HG02571 (cell line): ENCODE results near the gene BOLA3.
"Not testable (repeated sequence)": the region's sequence is repeated elsewhere in the genome, so short reads cannot be mapped to it uniquely, and the experiment has no call there.

Experiments
- ATAC-seq: cut with Tn5 transposase; IDR thresholded peaks from one replicate; pipeline ENCODE4 v1.9.1; 2021; ENCODE audit warnings: mild to moderate bottlenecking, moderate library complexity; ENCODE audit not compliant: unreplicated experiment

BOLA3 gene, protein sequence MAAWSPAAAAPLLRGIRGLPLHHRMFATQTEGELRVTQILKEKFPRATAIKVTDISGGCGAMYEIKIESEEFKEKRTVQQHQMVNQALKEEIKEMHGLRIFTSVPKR

GRCh38 chr2:74147727-74148456 is at the start of gene BOLA3:
BOLA3 (minus strand) TSS chr2:74147912; CDS start chr2:74147874, 38 bp downstream.
- peak; percentile 93 for ATAC-seq

DNA sequence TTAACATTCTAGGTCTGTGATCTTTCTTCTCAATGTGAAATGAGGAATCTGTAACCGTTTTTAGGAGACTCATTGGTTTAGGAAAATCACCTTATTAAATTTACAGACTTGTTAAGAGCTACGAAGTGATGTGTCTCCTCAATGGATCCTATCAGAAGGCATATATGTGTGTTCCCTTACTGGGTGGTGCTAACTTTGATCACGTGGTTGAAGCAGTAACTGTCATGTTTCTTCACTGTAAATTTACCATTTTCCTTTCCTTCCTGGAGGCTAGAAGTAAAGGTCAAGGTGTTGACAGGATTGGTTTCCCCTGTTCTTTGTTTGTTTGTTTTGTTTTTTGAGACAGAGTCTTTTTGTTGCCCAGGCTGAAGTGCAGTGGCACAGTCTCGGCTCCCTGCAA is 49.3 kb upstream of the BOLA3 start:
- no peak for ATAC-seq

- ATAC-seq: no peak
These were observed 47.1 kb upstream of the BOLA3 start for GRCh38 chr2:74194799-74195198.

DNA sequence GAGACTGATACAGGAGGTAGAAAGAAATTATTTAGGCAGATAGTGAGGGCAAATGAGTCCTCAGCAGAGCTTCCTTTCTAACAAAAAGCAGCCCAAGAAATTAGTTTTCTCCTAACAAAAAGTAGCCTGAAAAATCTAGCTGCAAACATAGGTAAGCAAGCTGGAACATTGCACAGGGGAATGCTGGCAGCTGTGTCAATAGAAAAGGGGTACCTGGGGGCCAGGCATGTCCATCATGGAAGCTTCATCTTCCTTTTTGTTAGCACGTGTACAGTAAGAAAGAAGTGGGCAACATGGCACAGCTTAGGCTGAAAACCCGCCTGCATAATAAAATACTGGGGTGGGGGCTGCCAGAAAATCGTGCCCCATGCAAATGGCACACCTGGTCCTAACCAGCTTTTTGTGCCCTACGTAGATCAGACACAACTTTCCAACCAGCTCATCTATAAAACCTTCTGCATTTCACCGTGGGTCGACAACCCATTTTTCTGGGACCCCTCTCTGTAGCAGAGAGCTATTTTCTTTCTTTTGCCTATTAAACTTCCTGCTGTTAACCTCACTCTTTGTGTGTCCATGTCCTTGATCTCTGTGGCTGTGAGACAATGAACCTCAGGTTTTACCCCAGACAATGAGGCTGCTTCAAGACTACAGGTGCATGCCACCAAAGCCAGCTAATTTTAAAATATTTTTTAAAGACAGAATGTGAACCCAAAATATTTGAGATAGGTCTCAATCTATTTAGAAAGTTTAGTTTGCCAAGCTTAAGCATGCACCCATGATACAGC is 44.1 kb upstream of the BOLA3 start:
- ATAC-seq: no peak

DNA sequence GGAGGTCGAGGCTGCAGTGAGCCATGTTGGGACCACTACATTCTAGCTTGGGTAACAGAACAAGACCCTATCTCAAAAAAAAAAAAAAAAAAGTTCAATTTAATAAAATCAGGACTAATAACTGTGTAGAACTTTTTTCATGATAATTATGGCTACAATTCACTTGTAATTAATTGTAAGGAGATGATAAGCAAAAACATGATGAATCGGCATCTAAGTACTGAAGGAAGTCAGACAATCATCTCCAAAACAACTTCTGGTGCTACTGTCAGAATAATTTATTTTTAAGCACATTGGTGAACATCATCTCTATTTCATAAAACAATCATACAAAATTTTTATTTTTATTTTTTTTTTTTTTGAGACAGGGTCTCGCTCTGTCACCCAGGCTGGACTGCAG is 41.0 kb upstream of the BOLA3 start:
- no peak for ATAC-seq

- ATAC-seq: no peak
These were observed 40.4 kb upstream of the BOLA3 start for GRCh38 chr2:74188018-74188601.

GRCh38 chr2:74186706-74187105 is 39.0 kb upstream of the BOLA3 start:
- ATAC-seq: not testable (repeated sequence)

- ATAC-seq: no peak
These were observed 38.3 kb upstream of the BOLA3 start for GRCh38 chr2:74186038-74186437.

GRCh38 chr2:74183878-74184277 is 36.2 kb upstream of the BOLA3 start:
- ATAC-seq: no peak

DNA sequence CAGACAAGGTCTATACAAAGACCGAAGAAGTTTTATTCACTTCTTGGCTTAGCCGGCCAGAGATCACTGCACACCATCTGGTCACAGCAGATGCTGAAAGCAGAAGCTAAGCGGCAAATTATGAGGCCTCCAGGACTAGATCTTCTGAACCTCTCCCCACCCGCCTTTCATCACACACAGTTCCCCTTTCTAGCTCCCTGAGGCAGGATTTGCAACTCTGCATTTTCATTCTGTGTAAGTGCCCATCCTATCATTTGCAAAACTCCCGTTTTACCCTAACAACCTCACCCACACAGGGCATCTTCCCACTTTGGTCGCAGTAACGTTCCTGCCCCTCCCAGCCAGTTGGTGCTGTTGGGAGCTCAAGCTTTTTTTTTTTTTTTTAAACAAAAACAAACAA is 34.0 kb upstream of the BOLA3 start:
- peak; percentile 26 for ATAC-seq

- ATAC-seq: peak; percentile 0
These were observed 31.6 kb upstream of the BOLA3 start for GRCh38 chr2:74179063-74179865.

- ATAC-seq: peak; percentile 87
These were observed 30.7 kb upstream of the BOLA3 start, which contains the start of gene MOB1A for GRCh38 chr2:74178211-74179062. MOB1A (minus strand) TSS chr2:74178879; CDS start chr2:74178674, 205 bp downstream.

- ATAC-seq: no peak
These were observed 30.0 kb upstream of the BOLA3 start for GRCh38 chr2:74177696-74178095.

GRCh38 chr2:74174909-74175308 is 27.2 kb upstream of the BOLA3 start:
- no peak for ATAC-seq

DNA sequence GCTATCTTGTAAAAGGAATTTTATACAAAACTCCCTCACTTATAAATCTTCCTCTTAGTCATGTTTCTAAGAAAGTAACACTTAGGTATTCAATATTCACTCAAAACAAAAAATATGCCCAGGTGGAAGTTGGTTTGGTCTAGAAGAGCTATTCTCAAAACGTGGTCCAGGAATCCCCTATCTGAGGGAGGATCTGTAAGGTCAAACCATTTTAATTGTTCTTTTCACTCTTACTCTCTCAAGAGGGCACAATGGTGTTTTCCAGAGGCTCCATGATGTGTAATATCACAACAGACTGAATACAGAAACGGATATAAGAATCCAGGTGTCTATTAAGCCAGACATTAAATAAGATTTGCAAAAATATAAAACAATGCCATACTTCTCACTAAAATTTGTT is 21.0 kb upstream of the BOLA3 start:
- ATAC-seq: no peak

GRCh38 chr2:74164761-74165160 is 17.0 kb upstream of the BOLA3 start:
- ATAC-seq: no peak

- no peak for ATAC-seq
These were observed 15.2 kb upstream of the BOLA3 start for GRCh38 chr2:74162951-74163350.

DNA sequence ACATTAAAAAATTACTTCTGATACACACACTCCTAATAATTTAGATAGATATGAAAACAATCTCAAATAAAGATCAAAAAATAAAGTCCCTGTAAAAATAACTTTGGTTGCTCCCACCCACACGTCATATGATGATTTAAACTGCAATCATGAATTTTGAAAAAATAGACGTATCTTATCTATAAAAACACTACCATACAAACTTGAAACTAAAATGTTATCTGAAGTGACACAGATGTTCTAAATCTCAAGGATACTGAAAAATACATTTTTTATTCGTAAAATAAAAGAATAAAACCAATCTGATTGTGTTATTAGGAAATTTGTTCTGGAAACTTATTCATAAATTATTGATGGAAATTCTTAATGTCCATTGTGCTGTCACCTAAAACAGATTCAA is 8.1 kb upstream of the BOLA3 start:
- ATAC-seq: no peak

DNA sequence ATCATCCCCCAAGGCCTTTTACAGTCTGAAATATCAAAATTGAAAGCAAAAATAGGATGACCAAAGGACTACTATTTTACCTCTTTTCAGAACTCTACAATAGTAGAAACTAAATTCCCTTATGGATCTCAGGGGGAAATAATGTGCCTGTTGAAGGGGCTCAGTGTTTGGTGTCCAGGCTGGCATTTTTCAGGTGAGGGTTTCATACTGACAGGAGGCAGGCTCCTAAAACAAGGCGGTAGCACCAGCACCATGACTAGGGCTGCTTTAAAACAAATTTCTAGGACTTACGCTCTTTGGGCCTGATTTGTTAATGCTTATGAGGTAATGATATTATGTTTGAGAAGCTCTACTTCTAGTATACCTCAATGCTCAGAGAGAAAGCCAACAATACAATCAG is 5.2 kb upstream of the BOLA3 start:
- ATAC-seq: no peak
